Stimulated activated CD8-positive, alpha-beta memory T cell treated with anti-CD3 and anti-CD28 coated beads, Interleukin-2, amount 100 ng/mL, for 1 hour (primary cell): ENCODE data around the gene HNRNPA2B1.

Experiments
- DNase-seq, 2 donors: peaks; one replicate each; pipeline ENCODE4 v3.0.0-alpha.2; 2020; ENCODE audit warnings: low read depth in 2 of 2

HNRNPA2B1 gene

GRCh38 chr7:26147030-26147429 is 53.5 kb downstream of the HNRNPA2B1 start:
- no peak for DNase-seq

GRCh38 chr7:26145238-26145637 is 55.3 kb downstream of the HNRNPA2B1 start:
- DNase-seq = no peak

- DNase-seq = no peak
Measured at GRCh38 chr7:26144184-26145080, 56.1 kb downstream of the HNRNPA2B1 start.

- DNase-seq = no peak
Measured at GRCh38 chr7:26143298-26144048, 57.1 kb downstream of the HNRNPA2B1 start.

- no peak for DNase-seq
Measured at GRCh38 chr7:26141077-26141476, 59.5 kb downstream of the HNRNPA2B1 start.

GRCh38 chr7:26140380-26140779 is 60.2 kb downstream of the HNRNPA2B1 start:
- DNase-seq = no peak
